ENCODE measurements around the gene CEP350.
"Not testable (repeated sequence)": the region's sequence is repeated elsewhere in the genome, so short reads cannot be mapped to it uniquely, and the experiment has no call there.

The CEP350 gene

DNA sequence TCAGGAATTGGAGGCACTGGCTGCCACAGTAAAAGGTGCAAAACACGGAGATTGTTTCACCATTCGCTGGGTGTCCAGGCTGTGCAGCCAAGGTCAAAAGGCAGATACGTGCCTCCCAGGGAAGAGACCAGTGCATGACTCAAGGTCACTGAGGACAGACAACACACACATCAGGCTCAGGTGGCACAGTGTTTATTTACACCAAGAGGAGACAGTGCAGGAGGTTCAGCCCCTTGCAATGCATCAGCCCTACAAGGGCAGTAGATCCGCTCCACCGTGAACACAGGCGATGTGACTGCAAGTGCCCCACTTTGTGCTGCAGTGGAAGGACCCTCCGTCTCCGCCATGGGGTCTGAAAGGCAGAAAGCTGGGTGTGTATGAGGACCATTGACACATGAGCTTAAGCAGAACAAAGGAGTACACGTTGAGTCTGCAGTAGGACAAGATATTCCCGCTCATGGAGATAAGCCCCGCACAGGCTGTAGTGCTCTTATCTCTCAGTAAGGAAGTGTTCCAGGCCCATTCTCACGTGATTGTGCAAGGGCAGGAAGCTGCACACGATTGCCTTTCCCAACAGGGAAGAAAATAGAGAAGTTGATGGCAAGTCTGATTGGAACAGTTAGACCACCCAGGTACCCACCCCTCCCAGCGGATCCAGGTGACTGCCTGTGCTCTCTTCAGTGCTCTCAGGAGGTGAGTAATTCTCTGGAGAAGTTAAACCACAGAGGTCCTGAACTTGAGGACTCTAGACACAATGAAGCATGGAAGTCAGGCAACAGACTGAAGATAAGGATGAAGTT, 162.6 kb downstream of the CEP350 start:
- no peak for DNase-seq (ENCODE audit: low read depth in 2 of 2)

DNA sequence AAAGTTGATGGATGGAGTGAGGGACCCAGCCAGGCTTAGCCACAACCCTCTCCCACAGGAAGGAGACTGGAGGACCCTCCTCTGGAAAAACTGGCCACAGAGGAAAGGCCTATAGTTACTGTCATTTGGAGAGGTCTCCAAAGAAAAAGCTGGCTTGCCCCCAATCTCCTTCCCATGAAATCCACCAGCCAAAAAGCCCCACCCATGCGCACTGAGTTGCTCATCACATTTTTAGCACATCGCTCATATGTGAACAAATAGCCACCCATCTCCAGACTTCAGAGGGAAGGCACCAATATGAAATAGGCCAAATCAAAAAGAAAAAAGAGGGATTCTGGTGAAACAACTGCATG, 163.1 kb downstream of the CEP350 start:
- DNase-seq (ENCODE audit: low read depth in 2 of 2) = no peak

DNA sequence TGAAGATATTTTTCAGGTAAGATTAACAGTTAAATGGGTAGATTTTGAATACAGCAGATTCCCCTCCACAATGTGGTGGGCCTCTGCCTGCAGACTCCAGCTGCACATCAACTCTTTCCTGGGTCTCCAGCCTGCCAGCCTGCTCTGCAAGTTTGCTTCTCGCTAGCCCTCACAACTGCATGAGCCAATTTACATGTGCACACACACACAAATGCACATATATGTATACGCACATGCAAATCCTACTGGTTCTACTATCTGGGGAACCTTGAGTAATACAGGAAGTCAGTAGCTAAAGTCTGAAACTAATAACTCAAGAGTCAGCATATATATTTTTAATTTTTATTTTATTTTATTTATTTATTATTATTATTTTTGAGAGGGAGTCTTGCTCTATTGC, 165.2 kb downstream of the CEP350 start:
- no peak for DNase-seq (ENCODE audit: low read depth in 2 of 2)

DNA sequence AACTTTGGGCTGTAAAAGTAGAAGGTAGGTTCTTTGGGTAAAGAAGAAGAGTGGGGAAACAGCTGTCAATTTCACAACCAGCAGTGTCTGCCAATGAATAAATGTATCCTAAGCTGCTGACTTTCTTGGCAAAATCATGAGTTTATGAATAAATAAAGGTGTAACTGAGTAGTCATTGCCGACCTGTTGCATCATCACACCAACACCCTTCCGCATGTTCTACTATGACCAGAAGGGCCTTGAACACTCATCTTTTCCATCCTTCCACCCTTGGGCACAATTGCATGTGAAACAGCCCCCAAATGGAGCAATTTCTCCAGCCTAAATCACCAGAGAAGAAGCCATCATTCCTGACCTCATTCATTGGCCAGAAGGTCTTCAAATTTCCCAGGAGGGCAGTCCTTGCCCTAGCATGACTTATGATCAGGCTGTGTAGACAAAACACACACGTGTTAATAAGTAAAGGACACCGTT, 168.9 kb downstream of the CEP350 start:
- no peak for DNase-seq (ENCODE audit: low read depth in 2 of 2)

DNA sequence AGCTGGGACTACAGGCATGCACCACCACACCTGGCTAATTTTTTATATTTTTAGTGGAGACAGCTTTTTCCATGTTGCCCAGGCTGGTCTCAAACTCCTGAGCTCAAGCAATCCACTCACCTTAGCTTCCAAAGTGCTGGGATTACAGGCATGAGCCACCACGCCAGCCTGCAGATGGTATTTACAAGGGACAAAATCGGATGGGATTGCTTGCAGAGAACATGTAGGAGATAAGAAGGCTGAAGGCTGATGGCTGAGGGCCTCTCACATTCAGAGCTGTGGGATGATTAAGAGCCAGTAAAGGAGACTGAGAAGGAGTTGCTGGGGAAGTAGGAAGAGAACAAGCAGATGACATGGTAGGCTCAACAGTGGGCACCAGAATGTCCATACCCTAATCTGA, 176.0 kb downstream of the CEP350 start:
- DNase-seq (ENCODE audit: low read depth in 2 of 2) = no peak

DNA sequence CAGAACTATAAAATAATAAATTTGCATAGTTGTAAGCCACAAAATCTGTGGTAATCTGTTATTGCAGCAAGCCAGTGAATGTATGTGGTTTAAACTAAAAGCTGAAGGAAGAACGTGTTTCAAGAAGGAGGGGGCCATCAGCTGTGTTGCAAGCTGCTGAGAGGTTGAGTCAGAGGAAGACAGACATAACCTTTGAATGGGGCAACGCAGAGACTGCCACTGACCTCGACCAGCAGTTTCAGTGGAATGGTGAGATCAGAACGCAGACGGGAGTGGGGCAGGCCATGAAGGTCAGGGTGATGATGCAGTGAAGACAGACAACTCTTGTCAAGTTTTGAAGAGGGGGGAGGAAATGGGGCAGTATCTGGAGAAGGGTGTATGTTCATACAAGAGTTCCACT, 176.9 kb downstream of the CEP350 start:
- no peak for DNase-seq (ENCODE audit: low read depth in 2 of 2)

DNA sequence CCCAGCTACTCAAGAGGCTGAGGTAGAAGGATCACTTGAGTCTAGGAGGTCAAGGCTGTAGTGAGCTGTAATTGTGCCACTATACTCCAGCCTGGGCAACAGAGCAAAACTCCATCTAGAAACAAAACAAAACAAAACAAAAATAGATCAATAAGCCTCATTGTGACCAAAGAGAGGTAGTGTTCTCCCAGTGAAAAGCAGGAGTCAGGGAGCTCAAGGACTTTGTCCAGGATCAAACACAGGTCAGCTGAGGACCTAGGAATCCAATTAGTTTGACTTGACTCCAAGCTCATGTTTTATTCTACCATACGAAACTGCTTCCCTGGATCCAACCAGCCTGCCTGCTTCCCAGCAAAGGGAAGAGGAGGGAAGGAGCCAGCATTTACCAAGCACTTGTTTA, 178.6 kb downstream of the CEP350 start:
- DNase-seq (ENCODE audit: low read depth in 2 of 2) = no peak

DNA sequence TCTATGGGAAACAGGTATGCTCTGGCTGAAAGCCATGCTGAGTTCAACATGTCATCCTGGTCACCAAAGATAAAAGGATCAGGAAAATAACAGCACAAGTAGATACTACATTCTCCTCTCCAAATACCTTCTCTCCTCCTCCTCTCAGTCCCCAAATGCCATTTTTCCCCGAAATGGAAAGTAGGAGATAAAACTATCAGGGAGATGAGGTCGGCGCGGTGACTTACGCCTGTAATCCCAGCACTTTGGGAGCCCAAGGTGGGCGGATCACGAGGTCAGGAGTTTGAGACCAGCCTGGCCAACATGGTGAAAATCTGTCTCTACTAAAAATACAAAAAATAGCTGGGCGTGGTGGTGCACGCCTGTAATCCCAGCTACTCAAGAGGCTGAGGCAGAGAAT, 179.1 kb downstream of the CEP350 start:
- not testable (repeated sequence) for DNase-seq (ENCODE audit: low read depth in 2 of 2)

DNA sequence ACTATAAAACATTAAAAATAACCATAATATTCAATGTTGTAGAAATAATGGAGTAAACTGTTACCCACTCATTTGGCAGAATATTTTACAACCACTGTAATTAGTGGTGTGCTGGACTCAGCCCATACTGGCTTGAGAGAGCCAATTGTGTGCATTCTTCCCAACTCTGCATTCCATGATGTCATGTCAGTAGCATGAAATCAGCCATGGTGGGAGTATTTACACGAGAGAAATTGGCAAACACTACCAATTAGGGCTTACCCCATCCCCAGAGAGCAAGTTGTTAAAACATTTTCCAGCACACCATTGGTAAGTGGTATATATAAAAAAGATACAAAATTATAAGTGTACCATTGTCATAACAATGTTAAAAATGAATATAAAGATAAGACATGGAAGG, 180.9 kb downstream of the CEP350 start:
- DNase-seq (ENCODE audit: low read depth in 2 of 2) = no peak

DNA sequence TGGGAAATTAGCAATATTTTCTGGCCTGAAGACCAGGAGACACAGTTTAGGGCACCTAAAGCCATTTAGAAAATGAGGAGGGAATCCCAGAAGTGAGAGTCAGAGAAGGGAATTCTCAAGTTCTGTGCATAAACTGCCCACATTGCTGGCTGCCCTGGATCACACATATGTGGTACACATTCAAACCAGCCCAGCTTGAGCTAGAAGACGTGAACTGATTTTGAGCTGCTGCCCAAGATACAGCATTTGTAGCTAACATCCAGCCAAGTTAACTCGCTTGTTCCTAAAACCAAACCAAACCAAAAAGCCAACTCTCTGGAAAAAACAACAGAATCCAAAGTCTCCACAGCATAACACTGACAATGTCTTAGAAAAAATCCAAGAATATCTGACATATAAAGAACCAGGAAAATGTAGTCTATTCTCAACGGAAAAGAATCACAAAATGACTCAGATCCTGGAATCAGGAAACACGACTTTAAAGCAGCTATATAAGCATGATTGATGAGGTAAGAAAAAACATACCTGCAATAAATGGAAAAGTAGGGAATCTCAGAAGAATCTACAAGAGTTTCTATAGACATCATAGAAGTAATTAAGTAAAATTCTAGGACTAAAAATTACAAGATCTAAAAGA, 181.8 kb downstream of the CEP350 start:
- no peak for DNase-seq (ENCODE audit: low read depth in 2 of 2)

DNA sequence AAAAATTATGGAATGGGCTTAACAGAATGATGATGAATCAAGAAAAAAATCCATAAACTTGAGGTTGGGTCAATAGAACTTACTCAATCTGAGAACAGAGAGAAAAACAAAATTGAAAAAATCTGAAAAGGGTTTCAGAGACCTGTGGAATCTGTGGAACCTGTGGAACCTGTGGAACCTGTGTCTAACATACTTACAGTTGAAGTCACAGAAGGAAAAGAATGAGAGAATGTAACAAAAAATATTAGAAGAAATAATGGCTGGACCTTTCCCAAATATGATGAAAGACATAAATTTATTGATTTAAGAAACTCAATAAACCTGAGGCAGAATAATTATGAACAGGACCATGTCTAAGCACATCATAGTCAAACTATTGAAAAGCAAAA, 182.4 kb downstream of the CEP350 start:
- DNase-seq (ENCODE audit: low read depth in 2 of 2) = no peak

DNA sequence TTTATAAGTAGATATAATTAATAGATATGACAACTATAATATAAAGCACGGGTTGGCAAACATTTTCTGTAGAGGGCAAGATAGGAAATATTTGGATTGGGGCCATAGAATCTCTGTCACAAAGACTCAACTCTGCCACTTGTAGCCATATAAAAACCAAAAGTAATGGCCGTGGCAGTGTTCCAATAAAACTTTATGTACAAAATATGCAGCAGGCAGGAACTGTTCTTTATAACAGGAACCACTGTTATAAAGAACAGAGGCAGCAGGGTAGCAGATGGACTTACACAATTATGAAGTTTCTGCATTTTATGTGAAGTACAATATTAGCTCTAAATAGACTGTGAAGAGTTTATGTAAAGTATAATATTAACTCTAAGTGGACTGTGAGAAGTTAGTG, 183.2 kb downstream of the CEP350 start:
- DNase-seq (ENCODE audit: low read depth in 2 of 2) = no peak

DNA sequence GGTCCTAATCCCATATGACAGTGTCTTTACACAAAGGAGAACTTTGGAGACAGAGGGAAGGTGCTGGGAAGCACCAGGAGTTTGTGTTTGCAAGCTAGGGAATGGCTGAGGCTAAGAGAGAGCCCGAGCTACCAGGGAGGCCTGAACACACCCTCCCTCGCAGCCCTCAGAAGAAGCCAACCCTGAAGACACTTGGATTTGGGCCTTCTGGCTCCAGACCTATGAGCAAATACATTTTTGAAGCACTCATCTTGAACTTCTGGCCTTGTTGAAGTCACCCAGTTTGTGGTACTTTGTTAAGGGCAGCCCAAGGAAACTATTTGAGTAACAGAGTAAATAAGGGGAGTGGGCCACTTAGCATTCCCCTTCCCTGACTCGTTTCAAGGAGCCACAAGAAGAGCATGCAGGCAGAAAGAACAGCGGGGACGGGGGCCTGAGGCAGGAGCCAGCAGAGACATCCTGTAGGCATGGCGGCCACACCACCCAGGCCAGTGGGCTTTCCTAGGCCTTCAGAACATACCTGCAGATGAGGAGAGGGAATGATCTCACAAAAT, 186.8 kb downstream of the CEP350 start:
- no peak for DNase-seq (ENCODE audit: low read depth in 2 of 2)

DNA sequence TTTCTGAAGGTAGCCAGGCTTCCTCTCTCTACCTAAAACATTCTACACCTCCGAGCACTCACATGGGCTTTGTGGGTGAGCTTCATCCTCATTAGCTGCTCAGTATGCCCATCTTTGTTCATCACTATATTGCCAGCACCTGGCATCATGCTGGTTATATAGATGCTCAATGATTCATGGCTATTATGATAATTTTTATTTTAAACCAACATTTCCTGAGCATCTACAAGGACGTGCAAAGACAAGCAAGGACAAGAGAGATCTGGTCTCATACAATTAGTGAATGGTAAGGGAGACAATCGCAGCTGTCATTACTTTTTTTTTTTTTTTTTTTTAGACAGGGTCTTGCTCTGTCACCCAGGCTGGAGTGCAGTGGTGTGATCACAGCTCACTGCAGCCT, 188.7 kb downstream of the CEP350 start:
- no peak for DNase-seq (ENCODE audit: low read depth in 2 of 2)

DNA sequence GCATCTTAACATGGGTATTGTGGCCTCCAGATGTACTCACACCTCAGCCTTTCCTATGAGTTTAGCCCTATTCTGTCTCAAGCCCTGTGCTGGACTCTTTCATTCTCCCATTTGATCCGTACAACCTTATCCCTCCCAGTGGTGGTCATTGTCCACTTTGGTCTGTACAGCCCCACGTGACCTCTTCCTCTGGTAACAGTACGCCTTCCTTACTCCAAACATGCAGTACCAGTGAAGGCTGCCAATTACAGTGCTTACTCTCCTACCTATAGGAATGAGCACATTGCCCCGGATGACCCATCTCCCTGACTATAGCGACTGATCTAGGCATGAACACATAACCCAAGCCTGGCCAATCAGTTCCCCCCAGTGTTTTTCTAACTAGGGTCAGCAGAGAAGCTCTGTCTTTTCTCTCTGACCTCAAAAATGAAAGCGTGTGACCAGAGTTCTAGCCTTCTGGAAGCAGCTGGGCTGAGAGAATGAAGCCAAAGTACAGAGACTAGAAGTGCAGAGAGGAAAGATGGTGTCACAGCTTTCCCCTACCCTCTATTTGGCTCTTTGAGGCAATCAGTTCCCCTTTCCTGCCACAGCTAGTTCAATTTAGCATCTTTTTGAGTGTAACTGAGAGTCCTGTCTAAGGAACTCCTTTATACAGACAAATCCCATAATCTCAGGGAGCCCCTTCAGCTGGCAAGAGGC, 190.2 kb downstream of the CEP350 start:
- no peak for DNase-seq (ENCODE audit: low read depth in 2 of 2)

DNA sequence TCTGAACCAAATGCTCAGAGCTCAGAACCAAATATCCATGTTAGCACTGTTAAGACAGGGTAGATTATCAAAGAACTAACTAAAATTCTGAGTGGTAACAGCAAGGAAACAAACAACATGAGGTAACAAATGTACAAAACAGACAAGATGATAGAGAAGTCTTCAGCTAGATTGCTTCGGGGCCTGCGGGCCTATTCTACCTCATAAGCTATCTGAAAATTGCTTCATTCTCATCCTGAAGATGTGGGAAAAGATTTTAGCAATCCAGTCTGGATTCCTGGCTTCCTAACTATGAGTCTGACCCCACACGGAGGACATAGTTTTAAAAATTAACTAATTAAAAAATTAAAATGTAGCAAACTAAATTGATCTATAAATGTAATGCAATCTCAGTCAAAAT, 190.8 kb downstream of the CEP350 start:
- DNase-seq (ENCODE audit: low read depth in 2 of 2) = no peak

DNA sequence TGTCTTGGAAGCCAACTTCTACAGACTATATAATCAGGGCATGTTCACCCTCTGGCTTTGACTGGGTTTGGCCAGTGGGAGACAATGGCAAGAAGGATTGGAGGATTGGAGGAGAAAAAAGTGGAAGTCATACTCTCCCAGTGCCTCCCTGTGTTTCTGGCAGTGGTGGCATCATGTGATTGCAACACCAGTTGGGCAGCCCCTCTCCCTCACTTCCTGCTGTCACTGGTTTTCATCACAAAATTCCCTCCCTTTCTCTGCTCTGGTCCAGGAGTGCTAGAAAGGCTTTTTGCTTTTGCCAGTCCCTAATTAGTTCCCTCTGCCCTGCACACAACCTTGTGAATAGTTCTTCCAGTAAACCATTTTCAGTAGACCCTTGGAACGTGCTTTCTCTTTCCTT, 196.4 kb downstream of the CEP350 start:
- no peak for DNase-seq (ENCODE audit: low read depth in 2 of 2)

DNA sequence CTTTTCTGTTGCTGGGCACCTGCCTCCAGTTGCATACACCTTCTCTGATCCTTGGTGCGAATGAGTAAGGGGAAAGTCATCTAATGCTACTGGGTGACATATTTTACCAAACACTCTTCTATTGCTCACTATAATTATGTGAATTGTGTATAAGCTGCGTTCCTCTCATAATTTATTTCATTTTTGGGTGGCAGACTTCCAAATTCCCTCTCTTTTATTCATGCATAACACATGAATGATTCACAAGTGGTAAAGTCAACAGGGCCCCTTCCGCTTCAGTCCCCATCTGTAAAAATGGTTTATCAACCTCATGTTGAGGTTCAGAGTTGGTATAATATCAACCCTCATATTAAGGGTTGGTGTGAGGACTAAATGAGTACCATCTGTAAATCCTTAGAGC, 196.9 kb downstream of the CEP350 start:
- DNase-seq (ENCODE audit: low read depth in 2 of 2) = no peak

DNA sequence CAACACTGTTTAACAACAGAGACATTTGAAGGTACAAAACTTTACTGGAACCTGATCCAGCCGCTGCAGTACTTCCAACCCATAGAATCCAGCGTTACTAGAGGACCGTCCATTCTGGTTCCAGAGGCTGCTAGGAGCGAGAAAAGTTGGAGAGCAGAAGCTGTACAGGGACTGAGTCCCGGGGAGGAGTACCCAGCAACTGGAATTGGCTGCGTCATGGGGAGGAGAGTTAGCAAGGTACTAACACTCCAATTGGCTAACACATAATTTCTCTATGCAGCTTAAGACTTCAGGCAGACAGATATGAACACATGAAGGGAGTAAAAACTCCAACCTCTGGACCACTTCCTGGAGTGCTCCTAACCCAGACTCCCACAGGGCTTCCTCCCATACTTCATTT, 198.0 kb downstream of the CEP350 start:
- DNase-seq (ENCODE audit: low read depth in 2 of 2) = no peak

DNA sequence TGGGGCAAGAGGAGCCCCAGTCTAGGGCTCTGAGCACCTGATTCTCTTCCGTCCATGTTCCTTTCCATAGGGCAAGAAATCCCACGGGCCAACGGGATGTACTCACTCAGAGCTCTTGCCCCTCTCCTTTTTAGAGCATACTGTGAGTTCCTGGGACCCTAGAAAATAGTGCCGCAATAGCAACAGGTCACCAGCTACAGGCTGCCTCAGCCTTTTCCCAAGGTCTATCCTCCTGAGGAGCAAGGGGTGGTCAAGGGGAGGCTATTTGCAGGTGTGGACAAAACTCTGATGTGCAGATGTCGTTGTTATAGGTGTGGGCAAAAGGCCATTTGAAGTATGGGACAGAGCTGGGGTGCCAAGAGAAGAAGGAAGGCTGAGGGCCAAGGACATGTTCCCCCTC, 198.4 kb downstream of the CEP350 start:
- DNase-seq (ENCODE audit: low read depth in 2 of 2) = no peak

DNA sequence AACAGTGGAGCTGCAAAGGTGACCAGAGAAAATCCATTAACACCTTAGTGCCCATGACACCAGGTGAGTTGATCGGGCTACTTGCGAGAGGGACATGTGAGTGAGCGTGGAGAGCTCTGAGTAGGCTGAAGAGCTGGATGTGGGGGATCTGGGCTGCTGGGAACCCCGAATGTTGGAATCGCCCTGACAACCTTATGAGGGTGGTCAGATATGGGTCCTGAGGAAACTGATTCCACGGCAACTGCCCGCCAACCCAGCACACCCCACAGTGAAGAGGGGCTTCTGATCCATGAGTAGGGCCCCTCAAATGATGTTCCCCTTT, 199.4 kb downstream of the CEP350 start:
- no peak for DNase-seq (ENCODE audit: low read depth in 2 of 2)

DNA sequence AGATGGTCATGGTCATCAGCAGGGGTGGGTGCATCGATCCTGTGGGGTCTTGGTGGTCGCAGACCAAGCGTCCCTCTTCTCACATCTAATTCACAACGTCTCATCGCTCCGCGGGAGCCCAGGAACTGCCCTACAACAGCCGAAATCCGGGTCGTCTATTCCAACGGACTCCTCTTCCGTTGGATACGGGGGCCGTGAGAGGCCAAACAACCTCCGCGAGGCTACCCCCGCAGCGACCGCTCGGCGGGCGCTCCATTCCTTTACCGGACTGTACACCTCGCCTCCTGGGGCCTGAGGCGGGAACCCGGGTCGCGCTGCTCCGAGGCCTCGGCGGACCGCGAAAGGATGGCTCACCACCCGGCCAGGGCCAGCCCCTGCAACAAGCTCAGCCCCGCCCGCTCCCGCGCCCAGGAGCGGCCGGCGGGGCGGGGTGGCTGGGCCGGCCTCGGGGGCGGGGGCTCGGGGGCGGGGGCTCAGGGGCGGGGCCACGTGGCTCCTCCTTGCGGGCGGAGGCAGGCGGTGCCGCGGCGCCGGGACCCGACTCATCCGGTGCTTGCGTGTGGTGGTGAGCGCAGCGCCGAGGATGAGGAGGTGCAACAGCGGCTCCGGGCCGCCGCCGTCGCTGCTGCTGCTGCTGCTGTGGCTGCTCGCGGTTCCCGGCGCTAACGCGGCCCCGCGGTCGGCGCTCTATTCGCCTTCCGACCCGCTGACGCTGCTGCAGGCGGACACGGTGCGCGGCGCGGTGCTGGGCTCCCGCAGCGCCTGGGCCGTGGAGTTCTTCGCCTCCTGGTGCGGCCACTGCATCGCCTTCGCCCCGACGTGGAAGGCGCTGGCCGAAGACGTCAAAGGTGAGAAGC, 199.9 kb downstream of the CEP350 start, which contains the start of gene QSOX1:
TSS of gene QSOX1 (plus strand) at position 545 of the 857 bp plus-strand sequence. CDS start at position 584, 39 bp downstream.
- peak; percentile 75 to 77 for DNase-seq (ENCODE audit: low read depth in 2 of 2)

Measured in activated CD4-positive, alpha-beta T cell treated with anti-CD3 and anti-CD28 coated beads for 24 hours (primary cell).